Keratinocyte (primary cell): ENCODE data around the gene SMG6. TPM values are rescaled to one million over a fixed set of nuclear protein-coding genes. Genes with fewer than 3 reads are reported as not detected.

ENCODE experiments used
- DNase-seq: peaks from one replicate; pipeline ENCODE4 v3.0.0-alpha.2; 2011; ENCODE audit warnings: low read depth, missing footprints, low spot score
- FAIRE-seq: peaks from 2 replicates; lab custom pipeline; 2011; peaks lifted over from hg19 to GRCh38; lab: Jason Lieb, UNC
- H2AFZ ChIP-seq: 2 replicates; pipeline ENCODE4 v1.6.0; 2012; ENCODE audit warnings: low read length, control low read depth, inconsistent platforms; ENCODE audit not compliant: control insufficient read depth
- H3K27ac ChIP-seq: 2 replicates; pipeline ENCODE4 v1.5.1; 2011; ENCODE audit warnings: low read length; ENCODE audit not compliant: control insufficient read depth, insufficient read depth
- H3K27me3 ChIP-seq: 3 replicates; pipeline ENCODE4 v1.6.0; 2011; ENCODE audit warnings: low read length; ENCODE audit not compliant: control insufficient read depth, insufficient read depth; ENCODE audit errors: extremely low read depth
- H3K36me3 ChIP-seq, 2 experiments: 2 replicates in 1 of 2; 3 replicates in 1 of 2; pipeline ENCODE4 v1.5.1; 2011; ENCODE audit warnings: low read length in 2 of 2, mild to moderate bottlenecking in 1 of 2; ENCODE audit not compliant: control insufficient read depth in 2 of 2, insufficient read depth in 2 of 2; ENCODE audit errors: extremely low read depth in 1 of 2
- H3K4me1 ChIP-seq: 3 replicates; pipeline ENCODE4 v1.5.1; 2011; ENCODE audit warnings: low read length; ENCODE audit not compliant: control insufficient read depth, insufficient read depth; ENCODE audit errors: extremely low read depth
- H3K4me2 ChIP-seq: 3 replicates; pipeline ENCODE4 v1.6.0; 2011; ENCODE audit warnings: low read depth, low read length; ENCODE audit not compliant: control insufficient read depth, insufficient read depth; ENCODE audit errors: extremely low read depth
- H3K4me3 ChIP-seq, 3 experiments: fragments of 200-600 bp in 1 of 3; sonication (generic) in 1 of 3; 2 replicates in 2 of 3; 3 replicates in 1 of 3; pipeline ENCODE4 v1.5.1; 2011 to 2016; ENCODE audit warnings: low read length in 3 of 3, mild to moderate bottlenecking in 3 of 3, control low read depth in 2 of 3, inconsistent platforms in 1 of 3, low read depth in 1 of 3, mixed read lengths in 1 of 3, mixed run types in 1 of 3, moderate library complexity in 1 of 3; ENCODE audit not compliant: control insufficient read depth in 2 of 3, insufficient read depth in 2 of 3; ENCODE audit errors: extremely low read depth in 1 of 3
- H3K79me2 ChIP-seq: 2 replicates; pipeline ENCODE4 v1.6.0; 2012; ENCODE audit warnings: low read length; ENCODE audit not compliant: control insufficient read depth, insufficient read depth
- H3K9ac ChIP-seq: 3 replicates; pipeline ENCODE4 v1.6.0; 2011; ENCODE audit warnings: low read length; ENCODE audit not compliant: control insufficient read depth, insufficient read depth; ENCODE audit errors: extremely low read depth
- H3K9me1 ChIP-seq: 3 replicates; pipeline ENCODE4 v1.6.0; 2011; ENCODE audit warnings: low read length; ENCODE audit not compliant: control insufficient read depth, insufficient read depth; ENCODE audit errors: extremely low read depth
- H3K9me3 ChIP-seq: 2 replicates; pipeline ENCODE4 v1.5.1; 2012; ENCODE audit warnings: low read depth, low read length; ENCODE audit not compliant: control insufficient read depth
- H4K20me1 ChIP-seq: 3 replicates; pipeline ENCODE4 v1.6.0; 2011; ENCODE audit warnings: low read length; ENCODE audit not compliant: control insufficient read depth, insufficient read depth; ENCODE audit errors: extremely low read depth
- EZH2 ChIP-seq: IDR thresholded peaks from one replicate; pipeline ENCODE4 v1.6.1; 2012; ENCODE audit warnings: inconsistent platforms, mild to moderate bottlenecking, low read length, moderate library complexity
- dilution Hi-C: fragments of 300-500 bp; cut with MboI; formaldehyde crosslinking; loops from one replicate; pipeline ENCODE4 v1.7.0; 2020; ENCODE audit warnings: low sequenced_read_pairs; ENCODE audit not compliant: extremely low pct_ligation_motif_present
- polyA plus RNA-seq, 5 experiments: library from polyadenylated mRNA; depleted of rRNA in 3 of 5; stranded (reverse) in 3 of 5; stranded (forward) in 1 of 5; unstranded in 1 of 5; fragments of >200 nt; gene quantifications; 1 replicate in 1 of 5; 2 replicates in 3 of 5; 3 replicates in 1 of 5; pipeline versions ENCODE4 v1.2.1 to v1.2.3, GENCODE V29; 2011 to 2012; ENCODE audit warnings: missing spikeins in 2 of 5, low read depth in 1 of 5, low replicate concordance in 1 of 5
- TF ChIP-seq, protein P1 (sequence below), 3 experiments: IDR thresholded peaks in 1 of 3; conservative IDR thresholded peaks in 1 of 3; optimal IDR thresholded peaks in 1 of 3; 2 replicates in 2 of 3; 3 replicates in 1 of 3; pipeline versions ENCODE3 to v1.5.1; 2011; ENCODE audit warnings: low read length in 3 of 3, mild to moderate bottlenecking in 3 of 3, moderate library complexity in 2 of 3, control low read depth in 1 of 3, inconsistent platforms in 1 of 3; ENCODE audit not compliant: insufficient read depth in 2 of 3; ENCODE audit errors: extremely low read depth in 1 of 3

The SMG6 gene
- polyA plus RNA-seq, 1 donor (not counting 4 experiments of a cell fraction or from before 2014, with no cell fraction given) = 3.6 TPM

DNA sequence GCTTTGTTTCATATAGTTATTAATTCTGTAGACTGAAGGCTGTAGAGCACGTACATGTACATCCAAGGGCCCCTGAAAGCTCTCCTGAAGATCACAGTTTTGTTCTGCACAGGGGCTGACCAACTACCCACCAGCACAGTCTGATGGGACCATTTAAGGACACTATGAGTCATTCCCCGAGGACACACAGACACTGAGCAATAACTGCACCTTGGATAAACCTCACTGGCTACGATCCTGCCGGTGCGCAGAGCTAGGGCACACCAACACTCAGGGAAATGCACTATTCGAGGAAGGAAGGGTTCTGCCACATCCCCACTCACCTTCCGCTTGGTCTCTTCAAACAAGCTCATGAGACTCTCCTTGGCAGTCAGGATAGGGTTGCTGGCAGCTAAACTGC lies 20.3 kb downstream of the SMG6 start:
- Histone ChIP-seq H3K9me3 (no peaks in the 10 kb centered on the region), H3K4me2 (no peak overlapping the region), H3K4me1 (no peaks in the 10 kb centered on the region), H3K9me1 (no peaks in the 10 kb centered on the region), H3K27me3 (no peaks in the 10 kb centered on the region), H3K4me3 (no peak overlapping the region), H3K79me2 (no peaks in the 10 kb centered on the region), H4K20me1 (no peaks in the 10 kb centered on the region), H3K36me3 (peaks cover 22 to 27% of the 10 kb centered on the region in 2 experiments), H3K9ac (no peak overlapping the region), H2AFZ (no peak overlapping the region), H3K27ac (no peak overlapping the region)
- dilution Hi-C loops = no loop called here
- FAIRE-seq (no peak), DNase-seq (no peak)
- TF ChIP-seq EZH2 = no peak
- TF ChIP-seq, protein P1, sequence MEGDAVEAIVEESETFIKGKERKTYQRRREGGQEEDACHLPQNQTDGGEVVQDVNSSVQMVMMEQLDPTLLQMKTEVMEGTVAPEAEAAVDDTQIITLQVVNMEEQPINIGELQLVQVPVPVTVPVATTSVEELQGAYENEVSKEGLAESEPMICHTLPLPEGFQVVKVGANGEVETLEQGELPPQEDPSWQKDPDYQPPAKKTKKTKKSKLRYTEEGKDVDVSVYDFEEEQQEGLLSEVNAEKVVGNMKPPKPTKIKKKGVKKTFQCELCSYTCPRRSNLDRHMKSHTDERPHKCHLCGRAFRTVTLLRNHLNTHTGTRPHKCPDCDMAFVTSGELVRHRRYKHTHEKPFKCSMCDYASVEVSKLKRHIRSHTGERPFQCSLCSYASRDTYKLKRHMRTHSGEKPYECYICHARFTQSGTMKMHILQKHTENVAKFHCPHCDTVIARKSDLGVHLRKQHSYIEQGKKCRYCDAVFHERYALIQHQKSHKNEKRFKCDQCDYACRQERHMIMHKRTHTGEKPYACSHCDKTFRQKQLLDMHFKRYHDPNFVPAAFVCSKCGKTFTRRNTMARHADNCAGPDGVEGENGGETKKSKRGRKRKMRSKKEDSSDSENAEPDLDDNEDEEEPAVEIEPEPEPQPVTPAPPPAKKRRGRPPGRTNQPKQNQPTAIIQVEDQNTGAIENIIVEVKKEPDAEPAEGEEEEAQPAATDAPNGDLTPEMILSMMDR (optimal IDR thresholded peaks at IDR 0.05 in 1 of 3, IDR thresholded peaks at IDR 0.05 in 1 of 3, conservative IDR thresholded peaks at IDR 0.05 in 1 of 3; ENCODE audit: extremely low read depth in 1 of 3, insufficient read depth in 2 of 3, low read length in 3 of 3) = no peak

DNA sequence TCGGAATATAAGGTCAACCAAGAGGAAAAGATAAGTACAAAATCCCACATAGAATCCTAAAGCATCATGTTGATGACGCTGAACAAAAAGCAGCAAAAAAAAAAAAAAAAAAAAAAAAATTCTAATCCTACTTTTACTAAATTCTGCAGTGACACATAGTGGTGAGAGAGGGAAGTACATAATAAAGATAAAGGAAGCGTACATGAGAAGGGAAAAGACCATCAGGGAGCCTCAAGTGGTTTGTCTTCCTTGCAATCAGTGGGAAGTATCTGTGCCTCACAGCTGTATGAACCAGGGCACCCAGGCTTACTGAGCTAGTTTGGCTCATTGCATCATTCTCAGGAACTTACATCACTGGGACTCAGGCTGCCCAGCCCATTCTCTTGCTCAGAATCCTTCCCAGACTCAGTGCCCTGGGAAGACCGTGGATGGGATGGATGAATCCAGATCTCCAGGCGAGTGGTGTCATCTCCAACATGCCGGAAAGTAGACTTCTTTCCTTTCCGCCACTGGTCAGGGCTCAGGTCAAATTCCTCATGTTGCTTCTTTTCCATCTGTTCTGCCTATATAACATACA lies 21.2 kb downstream of the SMG6 start:
- H3K79me2 ChIP-seq = no peaks in the 10 kb centered on the region
- no peaks in the 10 kb centered on the region for H3K9me3 ChIP-seq
- H3K36me3 ChIP-seq = peaks cover 17 to 25% of the 10 kb centered on the region in 2 experiments
- dilution Hi-C loops = no loop called here
- FAIRE-seq (no peak), DNase-seq (no peak)
- no peaks in the 10 kb centered on the region for H3K27me3 ChIP-seq
- no peaks in the 10 kb centered on the region for H3K9me1 ChIP-seq
- TF ChIP-seq, protein P1 (optimal IDR thresholded peaks at IDR 0.05 in 1 of 3, IDR thresholded peaks at IDR 0.05 in 1 of 3, conservative IDR thresholded peaks at IDR 0.05 in 1 of 3; ENCODE audit: extremely low read depth in 1 of 3, insufficient read depth in 2 of 3, low read length in 3 of 3) = peak; percentile 0 to 54 (median 24)
- TF ChIP-seq EZH2 = no peak
- no peak overlapping the region for H3K4me2 ChIP-seq
- no peak overlapping the region for H3K9ac ChIP-seq
- H3K4me3 ChIP-seq = no peak overlapping the region
- no peaks in the 10 kb centered on the region for H3K4me1 ChIP-seq
- no peak overlapping the region for H2AFZ ChIP-seq
- no peak overlapping the region for H3K27ac ChIP-seq
- H4K20me1 ChIP-seq = no peaks in the 10 kb centered on the region
